H9 (cell line): ENCODE data around the gene ZBED1. TPM values are rescaled to one million over a fixed set of nuclear protein-coding genes. Genes with fewer than 3 reads are reported as not detected.
"Not testable (repeated sequence)": the region's sequence is repeated elsewhere in the genome, so short reads cannot be mapped to it uniquely, and the experiment has no call there.

Source experiments
- DNase-seq: peaks from one replicate; pipeline ENCODE4 v3.0.0-alpha.2; 2017
- H2AFZ ChIP-seq: one replicate; pipeline ENCODE4 v1.6.1; 2013; ENCODE audit warnings: mild to moderate bottlenecking, low read length, control low read depth, moderate library complexity
- H2AK5ac ChIP-seq: 2 replicates; pipeline ENCODE4 v1.6.1; 2013; ENCODE audit warnings: low read length, control low read depth, mixed read lengths; ENCODE audit not compliant: insufficient read length
- H2BK120ac ChIP-seq: one replicate; pipeline ENCODE4 v1.6.1; 2013; ENCODE audit warnings: low read depth, mild to moderate bottlenecking, low read length, control low read depth, inconsistent platforms; ENCODE audit not compliant: poor library complexity, severe bottlenecking
- H2BK12ac ChIP-seq: 2 replicates; pipeline ENCODE4 v1.6.1; 2013; ENCODE audit warnings: low read length, control low read depth, mixed read lengths, low read depth; ENCODE audit not compliant: insufficient read length
- H2BK15ac ChIP-seq: 2 replicates; pipeline ENCODE4 v1.6.1; 2013; ENCODE audit warnings: low read depth, low read length, control low read depth
- H2BK20ac ChIP-seq: one replicate; pipeline ENCODE4 v1.6.1; 2013; ENCODE audit warnings: low read depth, mild to moderate bottlenecking, low read length, control low read depth, inconsistent platforms; ENCODE audit not compliant: poor library complexity, severe bottlenecking
- H2BK5ac ChIP-seq: 2 replicates; pipeline ENCODE4 v1.6.1; 2013; ENCODE audit warnings: low read length, control low read depth, mixed read lengths; ENCODE audit not compliant: insufficient read length
- H3K14ac ChIP-seq: 2 replicates; pipeline ENCODE4 v1.6.1; 2013; ENCODE audit warnings: low read length, control low read depth; ENCODE audit not compliant: insufficient read depth
- H3K18ac ChIP-seq: 2 replicates; pipeline ENCODE4 v1.6.1; 2013; ENCODE audit warnings: low read depth, mild to moderate bottlenecking, mixed read lengths, low read length, control low read depth; ENCODE audit not compliant: insufficient read length
- H3K23ac ChIP-seq: 2 replicates; pipeline ENCODE4 v1.6.1; 2013; ENCODE audit warnings: low read length, control low read depth, mixed read lengths, low read depth; ENCODE audit not compliant: insufficient read length
- H3K23me2 ChIP-seq: 2 replicates; pipeline ENCODE4 v1.6.1; 2013; ENCODE audit warnings: low read depth, mild to moderate bottlenecking, mixed read lengths, low read length, control low read depth; ENCODE audit not compliant: insufficient read length, poor library complexity, severe bottlenecking
- H3K27ac ChIP-seq: 2 replicates; pipeline ENCODE4 v1.5.1; 2013; ENCODE audit warnings: low read length, control low read depth, mixed read lengths, low read depth; ENCODE audit not compliant: insufficient read length
- H3K27me3 ChIP-seq: 2 replicates; pipeline ENCODE4 v1.6.1; 2013; ENCODE audit warnings: low read length, control low read depth, inconsistent platforms; ENCODE audit not compliant: insufficient read depth
- H3K4ac ChIP-seq: 2 replicates; pipeline ENCODE4 v1.6.1; 2013; ENCODE audit warnings: low read depth, mild to moderate bottlenecking, control low read depth, inconsistent platforms, low read length, moderate library complexity
- H3K4me1 ChIP-seq: 2 replicates; pipeline ENCODE4 v1.6.1; 2013; ENCODE audit warnings: low read length, control low read depth, inconsistent platforms; ENCODE audit not compliant: insufficient read depth
- H3K4me2 ChIP-seq: 2 replicates; pipeline ENCODE4 v1.6.1; 2013; ENCODE audit warnings: low read length, control low read depth, mixed read lengths; ENCODE audit not compliant: insufficient read length, insufficient read depth
- H3K56ac ChIP-seq: 2 replicates; pipeline ENCODE4 v1.6.1; 2013; ENCODE audit warnings: low read depth, mild to moderate bottlenecking, mixed read lengths, low read length, control low read depth; ENCODE audit not compliant: insufficient read length
- H3K79me1 ChIP-seq: 2 replicates; pipeline ENCODE4 v1.6.1; 2013; ENCODE audit warnings: low read depth, mild to moderate bottlenecking, moderate library complexity, low read length, control low read depth, inconsistent platforms; ENCODE audit not compliant: insufficient read depth, poor library complexity, severe bottlenecking
- H3K79me2 ChIP-seq: 2 replicates; pipeline ENCODE4 v1.6.1; 2013; ENCODE audit warnings: low read length, control low read depth, inconsistent platforms; ENCODE audit not compliant: insufficient read depth
- H3K9ac ChIP-seq: 2 replicates; pipeline ENCODE4 v1.6.1; 2013; ENCODE audit warnings: low read length, control low read depth, mixed read lengths; ENCODE audit not compliant: insufficient read length; ENCODE audit errors: extremely low read depth
- H3K9me3 ChIP-seq: one replicate; pipeline ENCODE4 v1.6.1; 2013; ENCODE audit warnings: low read depth, low read length, inconsistent platforms; ENCODE audit not compliant: control insufficient read depth
- H3T11ph ChIP-seq: one replicate; pipeline ENCODE4 v1.6.1; 2013; ENCODE audit warnings: mild to moderate bottlenecking, low read length, control low read depth, inconsistent platforms
- H4K20me1 ChIP-seq: one replicate; pipeline ENCODE4 v1.6.1; 2013; ENCODE audit not compliant: control insufficient read depth, insufficient read length, insufficient read depth
- H4K5ac ChIP-seq: 2 replicates; pipeline ENCODE4 v1.6.1; 2013; ENCODE audit warnings: low read depth, mild to moderate bottlenecking, mixed read lengths, low read length, control low read depth; ENCODE audit not compliant: insufficient read length
- H4K8ac ChIP-seq: replicated peaks from 2 replicates; pipeline ENCODE4 v1.6.1; 2013; ENCODE audit warnings: low read length, control low read depth, mixed read lengths, low read depth; ENCODE audit not compliant: insufficient read length
- H4K91ac ChIP-seq: 2 replicates; pipeline ENCODE4 v1.6.1; 2013; ENCODE audit warnings: low read depth, mild to moderate bottlenecking, moderate library complexity, mixed read lengths, low read length, control low read depth; ENCODE audit not compliant: insufficient read length
- H3K27ac Mint-ChIP-seq, 3 experiments: 2 replicates in 2 of 3; 3 replicates in 1 of 3; pipeline ENCODE4 v1.8.0; 2020 to 2021; ENCODE audit warnings: mixed read lengths in 3 of 3, mild to moderate bottlenecking in 1 of 3, moderate library complexity in 1 of 3
- H3K27me3 Mint-ChIP-seq: 2 replicates; pipeline ENCODE4 v1.8.0; 2021; ENCODE audit warnings: low read depth, mild to moderate bottlenecking, moderate library complexity, mixed read lengths
- H3K36me3 Mint-ChIP-seq, 3 experiments: 2 replicates in 2 of 3; 3 replicates in 1 of 3; pipeline ENCODE4 v1.8.0; 2020 to 2021; ENCODE audit warnings: low read depth in 3 of 3, mixed read lengths in 3 of 3; ENCODE audit not compliant: insufficient read depth in 1 of 3
- H3K4me1 Mint-ChIP-seq, 2 experiments: 2 replicates each; pipeline ENCODE4 v1.8.0; 2020; ENCODE audit warnings: mixed read lengths in 2 of 2
- H3K4me3 Mint-ChIP-seq, 2 experiments: 2 replicates in 1 of 2; 3 replicates in 1 of 2; pipeline ENCODE4 v1.8.0; 2020 to 2021; ENCODE audit warnings: mild to moderate bottlenecking in 2 of 2, mixed read lengths in 2 of 2, moderate library complexity in 1 of 2
- H3K9me3 Mint-ChIP-seq, 2 experiments: 2 replicates in 1 of 2; 3 replicates in 1 of 2; pipeline ENCODE4 v1.8.0; 2020; ENCODE audit warnings: mild to moderate bottlenecking in 2 of 2, mixed read lengths in 2 of 2, moderate library complexity in 1 of 2
- WGBS: extraction: QIAGEN DNeasy Blood & Tissue Kit; methylation state at CpG from one replicate; pipeline ENCODE4 v1.1.7; 2013; ENCODE audit warnings: missing lambda C conversion rate, low lambda C conversion rate, mixed read lengths; ENCODE audit not compliant: insufficient read length; ENCODE audit errors: extremely low coverage; 5-methylcytosine and 5-hydroxymethylcytosine counted together
- total RNA-seq: library from RNA; stranded (reverse); gene quantifications from 2 replicates; pipeline ENCODE4 v1.2.1, GENCODE V29; 2021

The ZBED1 gene
- total RNA-seq, 1 experiment from 2014 or later = 61.1 TPM

DNA sequence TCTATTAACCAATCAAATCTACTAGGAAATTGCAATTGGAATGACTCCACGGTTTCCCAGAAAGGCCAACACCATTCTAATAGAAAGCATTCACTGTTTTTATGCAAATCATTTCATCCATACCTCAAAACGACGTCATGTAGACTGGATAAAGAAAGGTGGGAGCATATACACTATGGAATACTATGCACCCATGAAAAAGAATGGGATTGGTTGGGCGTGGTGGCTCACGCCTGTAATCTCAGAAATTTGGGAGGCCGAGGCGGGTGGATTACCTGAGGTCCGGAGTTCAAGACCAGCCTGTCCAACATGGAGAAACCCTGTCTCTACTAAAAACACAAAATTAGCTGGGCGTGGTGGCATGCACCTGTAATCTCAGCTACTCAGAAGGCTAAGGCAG is 46.2 kb downstream of the ZBED1 start:
- not testable (repeated sequence) for H3K4ac ChIP-seq, H4K8ac ChIP-seq, H2BK20ac ChIP-seq, H4K91ac ChIP-seq, H4K20me1 ChIP-seq, H2AK5ac ChIP-seq, H3K27me3 Mint-ChIP-seq, H2BK120ac ChIP-seq, H3K23ac ChIP-seq, H3K4me2 ChIP-seq, H3K4me1 ChIP-seq, H2BK12ac ChIP-seq, H3K18ac ChIP-seq, H3K27ac Mint-ChIP-seq, H3K14ac ChIP-seq, H2BK15ac ChIP-seq, H2AFZ ChIP-seq, H2BK5ac ChIP-seq, H4K5ac ChIP-seq, H3K4me3 Mint-ChIP-seq, H3K23me2 ChIP-seq, H3K56ac ChIP-seq, H3K27ac ChIP-seq, DNase-seq, H3K9me3 ChIP-seq, H3K9ac ChIP-seq, H3T11ph ChIP-seq, H3K79me1 ChIP-seq, H3K79me2 ChIP-seq, H3K27me3 ChIP-seq
- peaks cover 24 to 39% (median 29%) of the 10 kb centered on the region in 3 experiments for H3K36me3 Mint-ChIP-seq
- H3K9me3 Mint-ChIP-seq = peaks cover 10 to 13% of the 10 kb centered on the region in 2 experiments
- WGBS = no CpG with 5 or more reads among the region's 9 CpGs
- peaks cover 29 to 31% of the 10 kb centered on the region in 2 experiments for H3K4me1 Mint-ChIP-seq
